ENCODE data around the gene HIF3A. TPM values are rescaled to one million over a fixed set of nuclear protein-coding genes. Genes with fewer than 3 reads are reported as not detected.

The HIF3A gene
- total RNA-seq, 1 experiment from 2014 or later, result not detected

- intact Hi-C loops (cut with micrococcal nuclease), result no loop called here
- Mint-ChIP-seq H3K27me3 (ENCODE audit: insufficient read depth, unreplicated experiment) (no peaks in the 10 kb centered on the region), H3K9me3 (ENCODE audit: unreplicated experiment) (peaks cover 9% of the 10 kb centered on the region), H3K4me3 (ENCODE audit: unreplicated experiment) (no peak overlapping the region), H3K27ac (ENCODE audit: low read depth, unreplicated experiment) (no peak overlapping the region), H3K36me3 (ENCODE audit: insufficient read depth, unreplicated experiment) (peaks cover 89% of the 10 kb centered on the region), H3K4me1 (ENCODE audit: insufficient read depth, unreplicated experiment) (no peaks in the 10 kb centered on the region)
- no peak for DNase-seq (ENCODE audit: unreplicated experiment)
- ChIA-PET CTCF (interaction anchor here (0.8 to 2.7 kb wide), 4 partner anchors 10 to 120 kb away, joined by 3 to 14 read pairs (median 5); no protein-coding TSS in a partner anchor), POLR2A (interaction anchor here (0.7 to 2.2 kb wide), 4 partner anchors 9 to 32 kb away, joined by 3 to 5 read pairs (median 3); no protein-coding TSS in a partner anchor)
- TF ChIP-seq CTCF (IDR thresholded peaks at IDR 0.05; ENCODE audit: unreplicated experiment), result no peak
- BruUV-seq (replicated peaks), result no TSS peak
These were observed 88.8 kb downstream of the HIF3A start for GRCh38 chr19:46385636-46386035.

GRCh38 chr19:46386151-46386550, 89.3 kb downstream of the HIF3A start:
- TF ChIP-seq CTCF (IDR thresholded peaks at IDR 0.05; ENCODE audit: unreplicated experiment), result no peak
- H3K27me3 Mint-ChIP-seq (ENCODE audit: insufficient read depth, unreplicated experiment), result no peaks in the 10 kb centered on the region
- intact Hi-C loops (cut with micrococcal nuclease), result no loop called here
- no peak for DNase-seq (ENCODE audit: unreplicated experiment)
- peaks cover 87% of the 10 kb centered on the region for H3K36me3 Mint-ChIP-seq (ENCODE audit: insufficient read depth, unreplicated experiment)
- H3K27ac Mint-ChIP-seq (ENCODE audit: low read depth, unreplicated experiment), result no peak overlapping the region
- peaks cover 9% of the 10 kb centered on the region for H3K9me3 Mint-ChIP-seq (ENCODE audit: unreplicated experiment)
- ChIA-PET POLR2A (interaction anchor here (1.1 to 1.5 kb wide), 2 partner anchors 10 to 14 kb away, joined by 3 read pairs; no protein-coding TSS in a partner anchor), CTCF (interaction anchor here (0.7 to 2.7 kb wide), 6 partner anchors 10 to 121 kb away, joined by 3 to 14 read pairs (median 4); no protein-coding TSS in a partner anchor)
- no peak overlapping the region for H3K4me3 Mint-ChIP-seq (ENCODE audit: unreplicated experiment)
- no peaks in the 10 kb centered on the region for H3K4me1 Mint-ChIP-seq (ENCODE audit: insufficient read depth, unreplicated experiment)
- no TSS peak for BruUV-seq (replicated peaks)

- Mint-ChIP-seq H3K27ac (ENCODE audit: low read depth, unreplicated experiment) (no peak overlapping the region), H3K36me3 (ENCODE audit: insufficient read depth, unreplicated experiment) (peaks cover 86% of the 10 kb centered on the region)
These were observed 90.3 kb downstream of the HIF3A start for GRCh38 chr19:46386996-46387712.

More at GRCh38 chr19:46386996-46387712, 90.3 kb downstream of the HIF3A start:
- no peak overlapping the region for H3K4me3 Mint-ChIP-seq (ENCODE audit: unreplicated experiment)
- peaks cover 9% of the 10 kb centered on the region for H3K9me3 Mint-ChIP-seq (ENCODE audit: unreplicated experiment)
- H3K27me3 Mint-ChIP-seq (ENCODE audit: insufficient read depth, unreplicated experiment), result no peaks in the 10 kb centered on the region
- intact Hi-C loops (cut with micrococcal nuclease), result no loop called here
- ChIA-PET POLR2A (interaction anchor here (1.5 kb wide), 1 partner anchor 11 kb away, joined by 3 read pairs; no protein-coding TSS in a partner anchor), CTCF (interaction anchor here (0.7 to 2.7 kb wide), 5 partner anchors 9 to 126 kb away, joined by 3 to 14 read pairs (median 5); no protein-coding TSS in a partner anchor)
- BruUV-seq (replicated peaks), result no TSS peak
- DNase-seq (ENCODE audit: unreplicated experiment), result no peak
- TF ChIP-seq CTCF (IDR thresholded peaks at IDR 0.05; ENCODE audit: unreplicated experiment), result no peak
- no peaks in the 10 kb centered on the region for H3K4me1 Mint-ChIP-seq (ENCODE audit: insufficient read depth, unreplicated experiment)

All from MCF 10A (cell line).